Left lung (tissue), 10 donors: Measurements from ENCODE around the gene BACH2. TPM values are rescaled to one million over a fixed set of nuclear protein-coding genes. Genes with fewer than 3 reads are reported as not detected.
A peak's percentile ranks its signal among the peaks of the same experiment; 100 is the strongest.

ENCODE experiments used
- ATAC-seq: fragments of 200-7000 bp; cut with Tn5 transposase; one replicate; pipeline ENCODE4 v1.9.1; 2020; ENCODE audit warnings: moderate library complexity
- DNase-seq, 4 donors: peaks; one replicate each; pipeline ENCODE4 v3.0.0-alpha.2; 2013 to 2020
- H3K27ac ChIP-seq, 2 donors: fragments of 200-600 bp; sonication (generic) in 1 of 2; one replicate each; pipeline versions ENCODE4 v1.5.0 to v1.8.0; 2020 to 2021
- H3K27me3 ChIP-seq, 2 donors: fragments of 200-600 bp; sonication (generic) in 1 of 2; one replicate each; pipeline versions ENCODE4 v1.5.0 to v1.8.0; 2020 to 2021
- H3K36me3 ChIP-seq, 2 donors: fragments of 200-600 bp; sonication (generic) in 1 of 2; one replicate each; pipeline versions ENCODE4 v1.5.0 to v1.8.0; 2020 to 2021
- H3K4me1 ChIP-seq, 2 donors: fragments of 200-600 bp; one replicate each; pipeline ENCODE4 v1.8.0; 2021
- H3K4me3 ChIP-seq, 2 donors: fragments of 200-600 bp; sonication (generic) in 1 of 2; one replicate each; pipeline versions ENCODE4 v1.5.0 to v1.8.0; 2020 to 2021; ENCODE audit warnings: mild to moderate bottlenecking in 1 of 2
- H3K9me3 ChIP-seq, 2 donors: fragments of 200-600 bp; sonication (generic) in 1 of 2; one replicate each; pipeline versions ENCODE4 v1.5.0 to v1.8.0; 2020 to 2021
- intact Hi-C, 2 donors: fragments of 100-400 bp; cut with DNase I; formaldehyde crosslinking; loops; one replicate each; pipeline versions ENCODE4 v1.11.2 to v1.14.2; 2022
- polyA plus RNA-seq, 6 donors: library from polyadenylated mRNA; unstranded; fragments of 120-200 nt; gene quantifications; one replicate each; pipeline ENCODE4 v1.2.1, GENCODE V29; 2013; ENCODE audit not compliant: insufficient read length in 6 of 6
- total RNA-seq, 2 donors: library from RNA; stranded (reverse); fragmentation: NEBNext Ultra II Directional; extraction: Animal tissue kit (Norgen Biotek cat#: 25700); gene quantifications; one replicate each; pipeline ENCODE4 v1.2.1, GENCODE V29; 2021
- TF ChIP-seq, protein P1 (sequence below), 2 donors: fragments of 200-600 bp; sonication (generic) in 1 of 2; IDR thresholded peaks; one replicate each; pipeline versions ENCODE4 v1.5.0 to v1.8.0; 2021; ENCODE audit warnings: antibody characterized with exemption in 2 of 2
- donor health status: DM: no; HTN: yes; CAD: no.
- donor health status: DM: no; HTN: no; CAD: no.

Gene BACH2
- total and polyA plus RNA-seq, 8 donors: 3.8 to 10.6 (median 8.9) TPM

DNA sequence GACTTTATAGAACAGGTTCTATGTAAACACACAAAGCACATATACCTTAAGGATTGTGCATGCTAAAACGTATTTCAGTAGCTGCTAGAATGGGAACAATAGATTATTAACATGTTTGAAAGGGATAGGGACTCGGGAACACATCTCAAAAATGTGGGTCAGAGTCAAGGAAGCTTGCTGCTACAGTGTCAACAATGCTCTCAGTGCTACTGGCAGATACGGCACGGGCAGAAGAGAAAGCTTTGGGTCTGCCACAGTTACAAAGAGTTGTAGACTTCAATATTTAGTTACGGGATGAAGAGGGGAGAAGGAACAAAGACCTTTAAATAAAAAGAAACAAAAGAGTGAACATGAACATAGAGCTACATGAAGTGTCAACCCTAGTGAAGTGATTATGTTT, 170.5 kb downstream of the BACH2 start:
- H3K36me3 ChIP-seq: no peaks in the 10 kb centered on the region
- H3K27ac ChIP-seq: no peak overlapping the region
- TF ChIP-seq, protein P1, sequence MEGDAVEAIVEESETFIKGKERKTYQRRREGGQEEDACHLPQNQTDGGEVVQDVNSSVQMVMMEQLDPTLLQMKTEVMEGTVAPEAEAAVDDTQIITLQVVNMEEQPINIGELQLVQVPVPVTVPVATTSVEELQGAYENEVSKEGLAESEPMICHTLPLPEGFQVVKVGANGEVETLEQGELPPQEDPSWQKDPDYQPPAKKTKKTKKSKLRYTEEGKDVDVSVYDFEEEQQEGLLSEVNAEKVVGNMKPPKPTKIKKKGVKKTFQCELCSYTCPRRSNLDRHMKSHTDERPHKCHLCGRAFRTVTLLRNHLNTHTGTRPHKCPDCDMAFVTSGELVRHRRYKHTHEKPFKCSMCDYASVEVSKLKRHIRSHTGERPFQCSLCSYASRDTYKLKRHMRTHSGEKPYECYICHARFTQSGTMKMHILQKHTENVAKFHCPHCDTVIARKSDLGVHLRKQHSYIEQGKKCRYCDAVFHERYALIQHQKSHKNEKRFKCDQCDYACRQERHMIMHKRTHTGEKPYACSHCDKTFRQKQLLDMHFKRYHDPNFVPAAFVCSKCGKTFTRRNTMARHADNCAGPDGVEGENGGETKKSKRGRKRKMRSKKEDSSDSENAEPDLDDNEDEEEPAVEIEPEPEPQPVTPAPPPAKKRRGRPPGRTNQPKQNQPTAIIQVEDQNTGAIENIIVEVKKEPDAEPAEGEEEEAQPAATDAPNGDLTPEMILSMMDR (IDR thresholded peaks at IDR 0.05): no peak
- ATAC-seq (no peak), DNase-seq (no peak)
- intact Hi-C loops: no loop called here
- no peaks in the 10 kb centered on the region for H3K9me3 ChIP-seq
- H3K4me1 ChIP-seq: no peaks in the 10 kb centered on the region
- peaks cover 4 to 31% of the 10 kb centered on the region in 2 donors for H3K27me3 ChIP-seq
- no peak overlapping the region for H3K4me3 ChIP-seq

DNA sequence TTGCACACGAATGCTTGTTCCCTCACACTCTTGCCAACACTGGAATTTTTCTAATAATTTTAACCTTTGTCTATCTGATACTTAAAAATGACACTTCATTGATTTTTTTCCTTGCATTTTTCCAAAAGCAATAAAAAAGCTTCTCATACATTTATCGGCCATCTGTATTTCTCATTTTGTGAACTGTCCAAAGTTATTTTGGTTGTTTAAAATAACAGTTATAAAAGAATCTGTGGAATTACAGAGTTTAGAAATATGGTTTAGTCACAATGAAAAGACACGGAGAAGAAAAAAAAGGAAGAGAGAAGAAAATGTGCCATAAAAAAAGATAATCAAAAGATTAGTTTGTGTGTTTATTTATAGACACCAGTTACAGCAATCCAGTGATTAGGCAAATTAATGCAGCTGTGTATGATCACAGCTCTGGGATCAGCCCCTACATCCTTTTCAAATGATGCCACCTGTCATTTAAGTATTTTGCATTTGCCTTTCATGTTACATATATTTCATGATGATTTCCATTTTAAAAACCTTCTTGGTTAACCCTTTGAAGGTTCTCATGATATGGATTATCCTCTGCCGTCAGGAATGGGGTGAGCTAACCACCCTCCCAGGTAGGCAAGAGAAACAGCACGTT, 171.7 kb downstream of the BACH2 start:
- Histone ChIP-seq H3K36me3 (no peaks in the 10 kb centered on the region), H3K9me3 (no peaks in the 10 kb centered on the region), H3K4me1 (no peaks in the 10 kb centered on the region), H3K27ac (no peak overlapping the region), H3K4me3 (no peak overlapping the region), H3K27me3 (peaks cover 4 to 33% of the 10 kb centered on the region in 2 donors)
- DNase-seq: no peak
- TF ChIP-seq, protein P1 (IDR thresholded peaks at IDR 0.05): no peak
- intact Hi-C loops: no loop called here
- no peak for ATAC-seq

DNA sequence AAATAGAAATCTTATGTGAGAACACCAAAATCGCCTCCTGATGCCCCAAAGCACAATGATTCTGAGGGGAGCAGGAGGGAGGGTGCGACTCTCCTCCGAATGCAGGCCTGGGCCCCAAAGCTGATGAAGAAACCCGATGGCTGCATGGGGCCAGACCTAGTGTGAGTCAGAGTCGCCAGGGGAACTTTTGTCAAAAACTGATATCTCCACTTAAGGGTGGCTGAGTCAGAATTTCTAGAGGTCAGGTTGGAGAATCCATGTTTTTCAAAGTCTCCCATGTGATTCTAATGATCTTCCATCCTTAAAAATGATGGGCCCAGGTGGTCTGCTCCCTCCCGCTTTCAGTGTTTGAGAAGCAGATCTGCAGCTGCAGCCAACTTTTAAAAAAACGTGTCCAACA, 172.8 kb downstream of the BACH2 start:
- TF ChIP-seq, protein P1 (IDR thresholded peaks at IDR 0.05): no peak
- intact Hi-C loops: no loop called here
- no peaks in the 10 kb centered on the region for H3K9me3 ChIP-seq
- ATAC-seq (no peak), DNase-seq (no peak)
- peaks cover 4 to 33% of the 10 kb centered on the region in 2 donors for H3K27me3 ChIP-seq
- H3K4me3 ChIP-seq: no peak overlapping the region
- no peak overlapping the region for H3K27ac ChIP-seq
- no peaks in the 10 kb centered on the region for H3K4me1 ChIP-seq
- no peaks in the 10 kb centered on the region for H3K36me3 ChIP-seq

DNA sequence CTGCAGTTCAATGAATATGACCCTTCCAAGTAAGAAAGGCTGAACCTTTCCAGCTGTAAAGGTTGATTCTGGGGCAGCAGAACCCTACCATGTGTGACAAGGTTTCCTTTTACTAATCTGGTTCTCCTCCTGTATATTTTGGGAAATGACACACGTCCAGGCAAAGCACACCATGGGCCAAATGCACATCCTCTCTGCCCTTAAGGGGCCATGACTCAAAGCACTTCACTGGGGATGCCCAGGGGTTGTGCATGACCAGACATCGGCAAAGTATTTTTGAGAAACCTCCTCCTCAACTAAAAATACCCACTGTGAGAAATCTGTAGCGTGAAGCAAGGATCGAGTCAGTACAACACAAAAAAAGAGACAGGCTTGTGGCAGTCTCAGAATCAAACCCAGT, 174.7 kb downstream of the BACH2 start:
- H3K4me3 ChIP-seq: no peak overlapping the region
- ATAC-seq: no peak
- no peaks in the 10 kb centered on the region for H3K9me3 ChIP-seq
- DNase-seq: no peak
- H3K4me1 ChIP-seq: no peaks in the 10 kb centered on the region
- H3K27me3 ChIP-seq: peaks cover 9 to 32% of the 10 kb centered on the region in 2 donors
- no peaks in the 10 kb centered on the region for H3K36me3 ChIP-seq
- intact Hi-C loops: no loop called here
- TF ChIP-seq, protein P1 (IDR thresholded peaks at IDR 0.05): no peak
- no peak overlapping the region for H3K27ac ChIP-seq

DNA sequence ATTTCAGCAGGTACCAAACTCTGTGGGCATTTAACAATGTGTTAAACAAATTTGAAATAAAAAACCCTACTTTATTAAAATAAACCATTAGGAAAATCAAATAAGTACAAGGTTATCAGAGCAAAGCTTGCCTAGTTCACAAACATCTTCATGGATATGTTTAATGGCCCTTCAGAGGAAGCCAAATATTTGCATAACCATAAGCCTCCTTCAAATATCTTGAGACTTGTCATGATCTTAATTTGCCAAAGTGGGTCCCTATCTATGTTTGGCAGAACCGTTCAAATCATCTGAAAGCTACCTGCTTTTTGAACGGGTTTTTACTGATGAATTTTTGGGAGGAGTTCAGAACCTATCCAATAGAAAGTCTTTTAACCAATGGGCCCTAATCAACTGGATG, 176.3 kb downstream of the BACH2 start:
- no peak overlapping the region for H3K27ac ChIP-seq
- H3K9me3 ChIP-seq: no peaks in the 10 kb centered on the region
- no peak overlapping the region for H3K4me3 ChIP-seq
- TF ChIP-seq, protein P1 (IDR thresholded peaks at IDR 0.05): no peak
- H3K4me1 ChIP-seq: no peaks in the 10 kb centered on the region
- ATAC-seq: peak; percentile 69
- no peak for DNase-seq
- no peaks in the 10 kb centered on the region for H3K36me3 ChIP-seq
- H3K27me3 ChIP-seq: peaks cover 9 to 19% of the 10 kb centered on the region in 2 donors
- intact Hi-C loops: no loop called here
